ENCODE data around the gene RBM44.
"Not testable (repeated sequence)": the region's sequence is repeated elsewhere in the genome, so short reads cannot be mapped to it uniquely, and the experiment has no call there.

Gene RBM44

DNA sequence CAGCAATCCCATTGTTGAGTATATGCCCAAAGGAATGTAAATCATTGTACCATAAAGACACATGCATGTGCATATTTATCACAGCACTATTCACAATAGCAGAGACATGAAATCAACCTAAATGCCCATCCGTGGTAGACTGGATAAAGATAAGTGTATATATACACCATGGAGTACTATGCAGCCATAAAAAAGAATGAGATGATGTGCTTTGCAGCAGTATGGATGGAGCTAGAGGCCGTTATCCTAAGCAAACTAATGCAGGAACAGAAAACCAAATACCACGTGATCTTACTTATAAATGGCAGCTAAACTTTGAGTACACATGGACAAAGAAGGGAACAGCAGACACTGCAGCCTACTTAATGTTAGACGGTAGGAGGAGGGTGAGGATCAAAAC lies 42.5 kb downstream of the RBM44 start:
- H3K4me3 Mint-ChIP-seq = no peak overlapping the region
- no peak overlapping the region for H3K27ac Mint-ChIP-seq

DNA sequence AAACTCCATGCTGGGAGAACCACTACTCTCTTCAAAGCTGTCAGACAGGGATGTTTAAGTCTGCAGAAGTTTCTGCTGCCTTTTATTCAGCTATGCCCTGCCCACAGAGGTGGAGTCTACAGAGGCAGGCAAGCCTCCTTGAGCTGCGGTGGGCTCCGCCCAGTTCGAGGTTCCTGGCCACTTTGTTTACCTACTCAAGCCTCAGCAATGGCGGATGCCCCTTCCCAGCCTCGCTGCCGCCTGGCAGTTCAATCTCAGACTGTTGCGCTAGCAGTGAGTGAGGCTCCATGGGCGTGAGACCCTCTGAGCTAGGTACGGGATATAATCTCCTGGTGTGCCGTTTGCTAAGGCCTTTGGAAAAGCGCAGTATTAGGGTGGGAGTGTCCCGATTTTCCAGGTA lies 50.4 kb downstream of the RBM44 start:
- peaks cover 55% of the 10 kb centered on the region for H3K9me3 Mint-ChIP-seq
- not testable (repeated sequence) for H3K27ac Mint-ChIP-seq; H3K36me3 Mint-ChIP-seq (ENCODE audit: low read depth); DNase-seq; H3K4me1 Mint-ChIP-seq; H3K4me3 Mint-ChIP-seq; H3K27me3 Mint-ChIP-seq (ENCODE audit: low read depth, poor library complexity)

More for the DNA sequence above, 42.5 kb downstream of the RBM44 start:
- no peaks in the 10 kb centered on the region for H3K4me1 Mint-ChIP-seq
- TF ChIP-seq, protein P1, sequence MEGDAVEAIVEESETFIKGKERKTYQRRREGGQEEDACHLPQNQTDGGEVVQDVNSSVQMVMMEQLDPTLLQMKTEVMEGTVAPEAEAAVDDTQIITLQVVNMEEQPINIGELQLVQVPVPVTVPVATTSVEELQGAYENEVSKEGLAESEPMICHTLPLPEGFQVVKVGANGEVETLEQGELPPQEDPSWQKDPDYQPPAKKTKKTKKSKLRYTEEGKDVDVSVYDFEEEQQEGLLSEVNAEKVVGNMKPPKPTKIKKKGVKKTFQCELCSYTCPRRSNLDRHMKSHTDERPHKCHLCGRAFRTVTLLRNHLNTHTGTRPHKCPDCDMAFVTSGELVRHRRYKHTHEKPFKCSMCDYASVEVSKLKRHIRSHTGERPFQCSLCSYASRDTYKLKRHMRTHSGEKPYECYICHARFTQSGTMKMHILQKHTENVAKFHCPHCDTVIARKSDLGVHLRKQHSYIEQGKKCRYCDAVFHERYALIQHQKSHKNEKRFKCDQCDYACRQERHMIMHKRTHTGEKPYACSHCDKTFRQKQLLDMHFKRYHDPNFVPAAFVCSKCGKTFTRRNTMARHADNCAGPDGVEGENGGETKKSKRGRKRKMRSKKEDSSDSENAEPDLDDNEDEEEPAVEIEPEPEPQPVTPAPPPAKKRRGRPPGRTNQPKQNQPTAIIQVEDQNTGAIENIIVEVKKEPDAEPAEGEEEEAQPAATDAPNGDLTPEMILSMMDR (IDR thresholded peaks at IDR 0.05) = no peak
- no peak for DNase-seq
- H3K36me3 Mint-ChIP-seq (ENCODE audit: low read depth) = no peaks in the 10 kb centered on the region
- peaks cover 28% of the 10 kb centered on the region for H3K9me3 Mint-ChIP-seq
- peaks cover 14% of the 10 kb centered on the region for H3K27me3 Mint-ChIP-seq (ENCODE audit: low read depth, poor library complexity)

DNA sequence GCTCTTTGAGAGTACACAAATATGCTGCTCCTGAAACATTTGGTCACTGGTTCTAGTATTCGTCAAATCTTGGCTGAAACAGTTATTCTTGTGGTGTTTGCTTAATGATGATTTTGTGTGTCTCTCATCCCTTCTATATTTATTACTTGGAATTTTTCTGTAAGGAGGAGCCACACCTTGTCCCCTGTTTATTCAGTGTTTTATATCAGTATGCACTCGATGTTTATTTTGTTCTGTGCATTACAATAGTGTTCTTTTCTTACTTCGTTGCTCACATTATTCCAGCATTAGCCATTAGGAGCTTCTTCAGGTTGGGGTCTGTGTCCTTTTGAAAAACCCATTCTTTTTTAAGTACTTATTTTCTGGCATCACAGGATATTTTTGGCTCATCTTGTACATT lies 55.7 kb downstream of the RBM44 start:
- TF ChIP-seq, protein P1 (IDR thresholded peaks at IDR 0.05) = no peak
- Mint-ChIP-seq H3K27me3 (ENCODE audit: low read depth, poor library complexity) (peaks cover 18% of the 10 kb centered on the region), H3K4me1 (peaks cover 15% of the 10 kb centered on the region), H3K36me3 (ENCODE audit: low read depth) (no peaks in the 10 kb centered on the region), H3K9me3 (peaks cover 7% of the 10 kb centered on the region), H3K4me3 (no peak overlapping the region), H3K27ac (no peak overlapping the region)
- DNase-seq = no peak

DNA sequence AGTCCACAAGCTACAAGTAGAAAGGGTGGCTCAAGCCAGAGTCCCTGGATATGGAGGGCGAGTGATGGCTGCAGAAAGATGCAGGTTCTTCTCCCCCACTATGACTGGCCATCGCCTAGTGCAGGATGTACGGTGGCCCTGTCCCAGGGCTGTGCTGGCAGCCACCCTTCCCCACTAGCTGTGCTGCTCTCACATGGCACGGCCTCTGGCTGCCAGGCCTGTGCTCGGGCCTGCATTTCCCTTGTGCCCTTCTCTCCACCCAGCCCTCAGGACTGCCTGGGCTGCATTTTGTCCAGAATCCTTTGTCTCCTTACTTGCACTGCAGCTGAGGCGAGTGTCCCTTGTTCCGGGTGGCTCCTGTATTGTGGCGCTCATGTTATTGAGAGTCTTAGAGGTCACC lies 59.2 kb downstream of the RBM44 start:
- Mint-ChIP-seq H3K36me3 (ENCODE audit: low read depth) (no peaks in the 10 kb centered on the region), H3K4me3 (no peak overlapping the region), H3K9me3 (no peaks in the 10 kb centered on the region), H3K27me3 (ENCODE audit: low read depth, poor library complexity) (peaks cover 51% of the 10 kb centered on the region), H3K4me1 (peaks cover 27% of the 10 kb centered on the region), H3K27ac (no peak overlapping the region)
- TF ChIP-seq, protein P1 (IDR thresholded peaks at IDR 0.05) = no peak
- no peak for DNase-seq

DNA sequence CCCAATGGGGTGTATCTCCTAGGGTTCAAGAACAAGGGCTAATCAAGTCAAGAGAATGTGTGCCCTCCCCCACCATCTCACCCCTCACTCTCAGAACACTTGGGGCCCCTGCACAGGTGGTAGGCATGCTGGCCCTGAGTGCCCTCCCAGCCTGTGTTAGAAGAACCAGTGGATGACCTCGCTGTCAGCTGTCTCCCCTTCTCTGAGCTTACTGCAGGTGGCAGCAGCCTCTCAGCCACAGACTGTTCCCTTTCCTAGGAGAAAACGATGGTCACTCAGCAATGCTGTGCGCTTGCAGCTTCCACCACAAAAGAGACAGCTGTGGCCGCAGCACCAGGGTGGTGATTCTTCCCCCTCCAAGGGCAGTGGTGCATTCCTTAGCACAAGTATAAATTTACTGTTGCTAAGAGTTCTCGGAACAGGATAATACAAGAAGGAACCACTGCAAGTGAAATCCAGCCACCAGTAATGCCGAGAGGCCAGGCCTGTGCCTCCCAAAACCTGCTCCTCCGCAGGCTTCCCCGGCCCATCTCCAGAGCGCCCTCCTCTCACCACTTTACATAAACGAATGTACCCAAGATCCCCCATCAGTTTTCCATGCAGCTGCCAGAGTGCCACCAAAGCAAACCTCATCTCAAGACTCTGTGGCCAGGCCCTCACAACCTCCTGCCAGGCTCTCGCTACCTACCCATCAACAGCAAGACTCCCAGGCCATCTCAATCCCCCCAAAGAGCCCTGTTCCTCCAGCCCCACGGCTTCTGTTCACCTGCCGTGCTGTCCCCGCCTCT lies 59.9 kb downstream of the RBM44 start:
- peak; percentile 53 for DNase-seq
- Mint-ChIP-seq H3K27ac (no peak overlapping the region), H3K9me3 (no peaks in the 10 kb centered on the region), H3K4me3 (peak overlapping the region; percentile 83), H3K27me3 (ENCODE audit: low read depth, poor library complexity) (peaks cover 53% of the 10 kb centered on the region), H3K4me1 (peaks cover 27% of the 10 kb centered on the region), H3K36me3 (ENCODE audit: low read depth) (no peaks in the 10 kb centered on the region)
- TF ChIP-seq, protein P1 (IDR thresholded peaks at IDR 0.05) = peak; percentile 56

DNA sequence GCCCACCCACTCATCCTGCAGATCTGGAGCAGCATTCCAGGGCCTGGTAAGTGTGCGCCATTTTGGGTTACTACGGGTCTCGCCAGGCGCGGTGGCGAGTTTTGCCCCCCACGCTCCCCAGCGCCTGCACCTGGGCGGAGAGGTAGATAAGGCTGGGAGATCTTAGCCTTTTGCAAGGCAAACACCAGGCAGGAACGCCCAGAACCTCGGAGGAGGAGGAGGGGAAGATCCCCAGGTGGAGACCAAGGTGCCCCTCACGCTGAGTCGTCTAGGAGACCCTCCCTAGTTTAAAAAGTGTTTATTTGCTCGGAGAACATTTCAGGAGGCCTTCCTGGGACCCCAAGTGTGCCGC lies 60.5 kb downstream of the RBM44 start:
- peaks cover 28% of the 10 kb centered on the region for H3K4me1 Mint-ChIP-seq
- peaks cover 53% of the 10 kb centered on the region for H3K27me3 Mint-ChIP-seq (ENCODE audit: low read depth, poor library complexity)
- H3K9me3 Mint-ChIP-seq = no peaks in the 10 kb centered on the region
- peak overlapping the region; percentile 83 for H3K4me3 Mint-ChIP-seq
- no peak overlapping the region for H3K27ac Mint-ChIP-seq
- no peak for DNase-seq
- TF ChIP-seq, protein P1 (IDR thresholded peaks at IDR 0.05) = no peak
- H3K36me3 Mint-ChIP-seq (ENCODE audit: low read depth) = no peaks in the 10 kb centered on the region

Data from nephron progenitor cell (in vitro differentiated cells).